A673 (cell line): ENCODE data around the gene PEX5L. TPM values are rescaled to one million over a fixed set of nuclear protein-coding genes. Genes with fewer than 3 reads are reported as not detected.

ENCODE experiments used
- BruUV-seq: library from RNA; stranded (reverse); fragments of 400-500 nt; replicated peaks from 2 replicates; lab custom pipeline; 2021; lab: Mats Ljungman, UMichigan
- CTCF ChIA-PET: fragments of 300-600 bp; sonication (Branson Sonifier 250); formaldehyde crosslinking; loops from one replicate; lab custom pipeline; 2022; ENCODE audit warnings: antibody characterized with exemption; lab: Charles Lee
- POLR2A ChIA-PET: fragments of 300-600 bp; sonication (Branson Sonifier 250); formaldehyde crosslinking; loops from one replicate; lab custom pipeline; 2022; ENCODE audit warnings: antibody characterized with exemption; ENCODE audit not compliant: low non-redundant PET; lab: Charles Lee
- DNase-seq: peaks from one replicate; pipeline ENCODE4 v3.0.0-alpha.2; 2015; ENCODE audit warnings: low spot score
- H3K27ac ChIP-seq: fragments of 200-600 bp; sonication (generic); 2 replicates; pipeline ENCODE4 v1.5.1; 2016; ENCODE audit warnings: mixed run types, low read depth, mild to moderate bottlenecking, mixed read lengths, antibody characterized with exemption, low read length; ENCODE audit not compliant: poor library complexity, severe bottlenecking
- H3K27me3 ChIP-seq: fragments of 200-600 bp; sonication (generic); replicated peaks from 2 replicates; pipeline ENCODE4 v1.6.1; 2017; ENCODE audit warnings: mixed run types, low read depth, mild to moderate bottlenecking, mixed read lengths, antibody characterized with exemption, low read length; ENCODE audit not compliant: insufficient read depth, poor library complexity
- H3K36me3 ChIP-seq: fragments of 200-600 bp; sonication (generic); 2 replicates; pipeline ENCODE4 v1.6.1; 2016; ENCODE audit warnings: mixed run types, mild to moderate bottlenecking, mixed read lengths, antibody characterized with exemption, low read length; ENCODE audit not compliant: insufficient read depth, poor library complexity, severe bottlenecking
- H3K4me1 ChIP-seq: fragments of 200-600 bp; sonication (generic); 2 replicates; pipeline ENCODE4 v1.6.1; 2017; ENCODE audit warnings: mixed run types, mild to moderate bottlenecking, mixed read lengths, antibody characterized with exemption, low read length; ENCODE audit not compliant: insufficient read depth, poor library complexity, severe bottlenecking
- H3K4me3 ChIP-seq: fragments of 200-600 bp; sonication (generic); 2 replicates; pipeline ENCODE4 v1.5.1; 2016; ENCODE audit warnings: low read depth, mixed run types, mild to moderate bottlenecking, mixed read lengths, low read length; ENCODE audit not compliant: poor library complexity, severe bottlenecking
- H3K9me3 ChIP-seq: fragments of 200-600 bp; sonication (generic); 2 replicates; pipeline ENCODE4 v1.6.1; 2016; ENCODE audit warnings: mixed run types, low read depth, mild to moderate bottlenecking, mixed read lengths, antibody characterized with exemption, low read length; ENCODE audit not compliant: poor library complexity, severe bottlenecking
- CTCF ChIP-seq: fragments of 300-800, 200-600 bp; sonication (generic); conservative IDR thresholded peaks from 2 replicates; pipeline ENCODE4 v1.5.1; 2017; ENCODE audit warnings: low read depth, mild to moderate bottlenecking, antibody characterized with exemption, low read length, moderate library complexity, mixed read lengths
- EZH2 ChIP-seq: fragments of 200-600 bp; sonication (generic); IDR thresholded peaks from 2 replicates; pipeline ENCODE4 v1.6.1; 2017; ENCODE audit warnings: borderline replicate concordance, low read depth, mild to moderate bottlenecking, mixed read lengths, antibody characterized with exemption, low read length; ENCODE audit not compliant: poor library complexity, severe bottlenecking
- intact Hi-C: fragments of 100-400 bp; cut with micrococcal nuclease; formaldehyde crosslinking; loops from one replicate; pipeline ENCODE4 v1.10.0; 2022; ENCODE audit not compliant: unreplicated experiment
- total RNA-seq: library from RNA; stranded (reverse); gene quantifications from 2 replicates; pipeline ENCODE4 v1.2.3, GENCODE V29; 2021

Gene PEX5L
- total RNA-seq, 1 experiment from 2014 or later = not detected

- no TSS peak for BruUV-seq
- Histone ChIP-seq H3K9me3 (no peaks in the 10 kb centered on the region), H3K4me3 (no peak overlapping the region), H3K27me3 (no peaks in the 10 kb centered on the region), H3K4me1 (no peaks in the 10 kb centered on the region), H3K36me3 (no peaks in the 10 kb centered on the region), H3K27ac (no peak overlapping the region)
- POLR2A ChIA-PET = no interaction called here
- intact Hi-C loops = no loop called here
- CTCF ChIA-PET = no interaction called here
- TF ChIP-seq EZH2 (no peak), CTCF (no peak)
- DNase-seq = no peak
Observed at GRCh38 chr3:180078592-180078991, 41.9 kb upstream of the PEX5L start.

GRCh38 chr3:180073561-180073960 lies 36.8 kb upstream of the PEX5L start:
- BruUV-seq = no TSS peak
- H3K9me3 ChIP-seq = no peaks in the 10 kb centered on the region
- CTCF ChIA-PET = no interaction called here
- H3K27ac ChIP-seq = no peak overlapping the region
- TF ChIP-seq EZH2 (no peak), CTCF (no peak)
- H3K36me3 ChIP-seq = no peaks in the 10 kb centered on the region
- no peak overlapping the region for H3K4me3 ChIP-seq
- intact Hi-C loops = no loop called here
- H3K4me1 ChIP-seq = no peaks in the 10 kb centered on the region
- POLR2A ChIA-PET = no interaction called here
- peaks cover 7% of the 10 kb centered on the region for H3K27me3 ChIP-seq
- DNase-seq = no peak

- CTCF ChIA-PET = no interaction called here
- POLR2A ChIA-PET = no interaction called here
- no peak overlapping the region for H3K27ac ChIP-seq
- H3K36me3 ChIP-seq = no peaks in the 10 kb centered on the region
- BruUV-seq = no TSS peak
- peaks cover 7% of the 10 kb centered on the region for H3K27me3 ChIP-seq
- no peak overlapping the region for H3K4me3 ChIP-seq
- intact Hi-C loops = no loop called here
- TF ChIP-seq EZH2 = no peak
- no peak for TF ChIP-seq CTCF
- DNase-seq = no peak
- H3K4me1 ChIP-seq = no peaks in the 10 kb centered on the region
- no peaks in the 10 kb centered on the region for H3K9me3 ChIP-seq
Observed at GRCh38 chr3:180072786-180073185, 36.0 kb upstream of the PEX5L start.
